GM10248 (cell line): ENCODE measurements around the gene KCND3.

ENCODE experiments used
- CTCF ChIA-PET: fragments of 300-600 bp; sonication (Branson Sonifier 250); formaldehyde crosslinking; extraction: SDS; loops from one replicate; lab custom pipeline; 2021; ENCODE audit warnings: antibody characterized with exemption; lab: Yijun Ruan, JAX
- POLR2A ChIA-PET: fragments of 350-650 bp; sonication (Branson Sonifier 250); formaldehyde crosslinking; extraction: SDS; loops from one replicate; lab custom pipeline; 2020; ENCODE audit warnings: antibody characterized with exemption; lab: Yijun Ruan, JAX
- DNase-seq: peaks from one replicate; pipeline ENCODE4 v3.0.0; 2012; ENCODE audit errors: extremely low spot score
- TF ChIP-seq, protein P1 (sequence below): IDR thresholded peaks from 2 replicates; pipeline ENCODE4 v1.5.1; 2012; ENCODE audit warnings: mild to moderate bottlenecking, low read depth; ENCODE audit errors: extremely low read depth, missing control alignments, control extremely low read depth

KCND3 gene

DNA sequence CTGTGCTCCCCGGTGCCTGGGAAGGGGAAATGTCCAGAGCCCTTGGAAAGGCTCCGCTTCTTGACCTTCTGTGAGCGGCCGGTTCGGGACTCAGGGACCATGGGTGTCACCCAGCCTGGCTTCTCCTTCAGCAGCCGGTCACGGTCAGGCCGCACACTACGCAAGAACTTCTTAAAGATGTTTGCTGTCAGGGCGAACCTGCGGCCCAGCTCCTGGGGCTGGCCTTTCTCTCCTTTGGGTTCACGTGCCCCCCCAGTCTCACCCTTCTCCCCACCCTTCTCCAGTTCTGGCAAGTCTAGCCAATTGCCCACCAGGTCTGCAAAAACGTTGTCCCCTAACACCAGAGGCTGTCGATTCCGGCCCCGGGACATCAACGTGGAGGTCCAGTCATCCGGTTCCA is 262.4 kb downstream of the KCND3 start:
- CTCF ChIA-PET: interaction anchor here (1.0 to 3.3 kb wide), 5 partner anchors 10 to 218 kb away, joined by 3 to 17 read pairs (median 5); no protein-coding TSS in a partner anchor
- POLR2A ChIA-PET: no interaction called here
- DNase-seq: no peak
- TF ChIP-seq, protein P1, sequence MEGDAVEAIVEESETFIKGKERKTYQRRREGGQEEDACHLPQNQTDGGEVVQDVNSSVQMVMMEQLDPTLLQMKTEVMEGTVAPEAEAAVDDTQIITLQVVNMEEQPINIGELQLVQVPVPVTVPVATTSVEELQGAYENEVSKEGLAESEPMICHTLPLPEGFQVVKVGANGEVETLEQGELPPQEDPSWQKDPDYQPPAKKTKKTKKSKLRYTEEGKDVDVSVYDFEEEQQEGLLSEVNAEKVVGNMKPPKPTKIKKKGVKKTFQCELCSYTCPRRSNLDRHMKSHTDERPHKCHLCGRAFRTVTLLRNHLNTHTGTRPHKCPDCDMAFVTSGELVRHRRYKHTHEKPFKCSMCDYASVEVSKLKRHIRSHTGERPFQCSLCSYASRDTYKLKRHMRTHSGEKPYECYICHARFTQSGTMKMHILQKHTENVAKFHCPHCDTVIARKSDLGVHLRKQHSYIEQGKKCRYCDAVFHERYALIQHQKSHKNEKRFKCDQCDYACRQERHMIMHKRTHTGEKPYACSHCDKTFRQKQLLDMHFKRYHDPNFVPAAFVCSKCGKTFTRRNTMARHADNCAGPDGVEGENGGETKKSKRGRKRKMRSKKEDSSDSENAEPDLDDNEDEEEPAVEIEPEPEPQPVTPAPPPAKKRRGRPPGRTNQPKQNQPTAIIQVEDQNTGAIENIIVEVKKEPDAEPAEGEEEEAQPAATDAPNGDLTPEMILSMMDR: no peak

DNA sequence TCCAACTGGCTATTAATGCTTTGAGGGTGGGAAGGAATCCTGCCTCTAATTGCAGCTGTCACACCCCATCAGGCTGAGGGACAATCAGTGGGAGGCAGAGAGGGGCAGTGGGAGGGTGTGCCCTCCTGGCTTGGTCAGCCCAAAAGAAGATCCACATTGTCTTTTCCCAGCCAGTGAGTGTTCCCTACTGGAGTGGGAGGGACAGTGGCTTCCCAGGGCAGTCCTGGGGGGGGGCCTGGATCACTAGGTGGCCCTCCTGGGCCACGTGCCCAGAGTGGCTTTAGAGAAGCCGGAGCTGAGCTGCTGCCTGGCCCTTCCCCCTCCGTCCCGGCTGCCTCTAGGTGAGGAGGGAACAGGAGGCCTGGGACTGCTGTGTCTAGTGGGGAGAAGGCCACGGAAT is 264.3 kb downstream of the KCND3 start:
- no peak for DNase-seq
- TF ChIP-seq, protein P1: no peak
- ChIA-PET POLR2A (interaction anchor here (1.0 kb wide), 1 partner anchor 9 kb away, joined by 3 read pairs; no protein-coding TSS in a partner anchor), CTCF (interaction anchor here (1.4 to 2.2 kb wide), 3 partner anchors 11 to 24 kb away, joined by 6 to 17 read pairs (median 8); no protein-coding TSS in a partner anchor)

DNA sequence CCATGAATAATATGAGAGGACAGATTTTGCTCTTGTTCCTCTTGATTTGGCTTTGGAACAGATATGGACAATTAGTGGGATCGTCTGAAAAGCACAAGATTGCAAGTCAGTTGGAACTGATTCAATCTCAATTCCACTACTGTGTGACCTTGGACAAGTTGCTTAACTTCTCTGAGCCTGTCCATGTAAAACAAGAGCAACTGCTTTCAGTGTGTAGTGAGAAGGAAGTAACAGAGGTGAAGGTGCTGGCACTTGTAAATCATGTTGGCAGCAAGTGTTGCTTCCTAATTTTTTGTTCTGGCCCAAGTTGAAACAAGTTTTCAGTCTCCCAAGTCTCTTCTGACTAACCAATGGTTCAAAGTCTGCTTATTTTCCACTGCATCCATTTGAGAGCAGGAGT is 265.6 kb downstream of the KCND3 start:
- DNase-seq: no peak
- CTCF ChIA-PET: no interaction called here
- POLR2A ChIA-PET: no interaction called here
- TF ChIP-seq, protein P1: no peak

DNA sequence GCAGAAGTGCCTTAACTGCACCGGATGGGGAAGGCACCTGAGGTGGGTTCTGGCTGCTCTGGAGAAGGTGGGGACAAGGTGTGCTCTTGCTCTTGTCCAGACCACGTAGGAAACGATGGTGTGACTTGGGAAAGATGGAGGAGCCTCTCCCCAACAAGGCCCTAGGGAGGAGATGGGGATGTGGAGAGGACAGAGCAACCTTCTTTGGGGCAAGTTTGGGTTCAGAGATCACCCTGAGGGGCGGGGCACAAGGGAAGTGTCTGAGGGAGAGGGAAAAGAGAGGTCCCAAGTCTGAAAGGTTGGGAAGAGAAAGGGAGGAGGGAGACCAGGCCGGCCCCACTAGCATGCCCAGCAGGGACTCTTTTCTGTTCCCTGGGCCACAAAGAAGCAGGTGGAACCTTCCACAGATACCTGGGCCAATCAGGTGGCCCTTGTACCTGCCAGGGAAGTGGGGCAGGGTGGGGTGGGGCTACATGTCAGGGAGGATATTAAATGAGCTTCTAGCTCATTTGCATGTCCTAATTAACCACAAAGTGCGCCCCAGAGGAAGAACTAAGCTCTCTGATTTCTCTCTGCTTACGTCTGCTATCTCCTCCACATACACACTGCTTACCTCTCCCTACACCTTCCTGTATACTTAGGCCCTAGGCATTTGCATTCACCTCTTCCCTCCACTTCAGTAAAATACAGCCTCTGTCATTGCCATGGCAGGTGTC is 266.2 kb downstream of the KCND3 start:
- no peak for DNase-seq
- CTCF ChIA-PET: no interaction called here
- TF ChIP-seq, protein P1: no peak
- POLR2A ChIA-PET: no interaction called here

DNA sequence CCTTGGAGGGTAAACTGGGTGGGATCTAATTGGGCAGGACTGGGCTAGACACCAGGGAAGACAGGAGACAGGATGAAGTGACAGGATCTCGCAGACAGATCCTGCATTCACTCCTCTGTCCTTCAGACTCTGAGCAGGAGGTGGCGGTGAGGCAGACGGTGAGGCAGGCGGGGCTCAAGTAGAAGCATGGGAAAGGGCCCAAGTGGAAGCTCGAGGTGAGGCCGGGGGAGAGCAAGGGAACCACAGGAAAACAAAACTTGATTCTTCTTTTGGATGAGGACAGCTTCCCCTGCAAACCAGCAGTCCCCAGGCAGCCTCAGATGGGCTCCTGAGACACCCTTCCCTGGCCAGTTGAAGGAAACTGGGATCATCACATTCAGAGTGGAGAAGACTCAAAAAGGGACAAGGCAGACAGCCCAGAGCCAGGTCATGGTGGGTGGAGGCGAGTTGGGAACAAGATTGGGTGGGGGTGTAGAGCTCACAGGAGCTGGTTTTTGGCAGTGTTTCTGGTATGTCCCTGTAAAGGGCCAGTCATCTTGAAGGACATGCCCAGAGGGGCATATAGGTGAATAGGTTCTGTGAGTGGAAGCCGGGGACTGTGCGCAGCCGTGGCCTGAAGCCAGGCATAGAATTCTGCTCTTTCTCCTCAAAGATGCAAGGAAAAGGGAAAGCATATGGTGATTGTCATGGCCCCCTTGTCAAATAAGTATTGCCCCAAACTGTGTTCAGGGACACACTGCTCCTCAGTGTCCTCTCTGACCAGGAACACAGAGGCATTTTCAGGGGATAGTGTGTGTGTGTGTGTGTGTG is 268.3 kb downstream of the KCND3 start:
- peak; percentile 9 for DNase-seq
- TF ChIP-seq, protein P1: no peak
- CTCF ChIA-PET: interaction anchor here (1.0 to 1.3 kb wide), 2 partner anchors 48 to 213 kb away, joined by 3 to 4 read pairs; no protein-coding TSS in a partner anchor
- POLR2A ChIA-PET: interaction anchor here (0.6 kb wide), 1 partner anchor 16 kb away, joined by 3 read pairs; no protein-coding TSS in a partner anchor
